ENCODE results near the gene TBX5.

DNA sequence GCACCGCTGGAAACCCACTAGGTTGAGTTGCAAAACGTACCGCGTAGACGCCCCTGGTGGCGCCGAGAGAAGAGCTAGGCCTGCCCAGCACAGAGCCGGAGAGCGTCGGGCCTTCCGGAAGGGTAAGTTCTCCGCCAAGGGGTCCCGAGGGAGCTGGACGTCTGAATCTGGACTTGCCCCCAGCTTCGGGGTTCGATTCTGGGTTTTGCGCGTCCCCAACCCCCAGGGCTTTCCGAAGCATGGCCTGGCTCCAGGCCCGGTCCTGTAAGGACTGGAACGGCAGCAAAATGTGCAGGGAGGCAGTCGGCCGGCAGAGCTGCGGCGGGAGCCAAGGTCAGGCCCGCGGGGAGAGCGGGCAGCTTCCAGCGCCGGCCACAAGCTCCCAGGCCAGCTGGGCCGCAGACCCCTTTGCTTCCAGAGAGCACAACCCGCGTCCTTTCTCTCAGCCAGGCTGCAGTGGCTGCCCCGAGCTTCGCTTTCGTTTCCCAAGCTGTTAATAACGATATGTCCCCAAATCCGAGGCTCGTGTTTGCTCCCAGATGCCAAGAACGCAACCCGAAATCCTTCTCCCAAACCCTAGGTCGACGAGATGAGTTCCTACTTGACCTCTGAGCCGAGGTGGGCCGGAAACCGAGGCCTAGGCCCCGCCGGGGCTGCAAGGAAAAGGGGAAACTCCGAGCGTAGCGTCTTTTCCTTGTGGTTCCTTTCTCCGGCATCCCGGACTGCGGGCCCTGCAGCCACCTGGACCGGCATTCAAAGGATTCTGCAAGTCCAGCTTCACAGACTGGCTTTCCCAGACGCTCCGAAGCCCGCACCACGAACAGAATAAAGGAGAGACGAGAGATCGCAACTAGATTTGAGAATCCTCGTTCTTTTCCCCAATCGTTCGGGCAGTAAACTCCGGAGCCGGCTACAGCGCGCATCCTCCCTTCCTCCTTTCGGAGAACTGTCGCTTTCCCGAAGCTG, 3.2 kb upstream of the TBX5 start:
- no peak for TF ChIP-seq CTCF (IDR thresholded peaks at IDR 0.05; ENCODE audit: borderline replicate concordance, extremely low read depth, low read length, poor library complexity, severe bottlenecking)
- TF ChIP-seq EZH2 (IDR thresholded peaks at IDR 0.05; ENCODE audit: borderline replicate concordance, low read depth, low read length, severe bottlenecking) = no peak
